SJCRH30 (cell line): ENCODE data around the gene MUC13. TPM values are rescaled to one million over a fixed set of nuclear protein-coding genes. Genes with fewer than 3 reads are reported as not detected.

Experiments used
- DNase-seq, 2 experiments: peaks; one replicate each; pipeline ENCODE4 v3.0.0-alpha.2; 2015 to 2020
- H3K27ac ChIP-seq: fragments of 250-450 bp; sonication (Bioruptor Pico); 2 replicates; pipeline ENCODE4 v1.5.1; 2020; ENCODE audit warnings: mild to moderate bottlenecking, moderate library complexity
- H3K27me3 ChIP-seq: fragments of 250-450 bp; sonication (Bioruptor Pico); 2 replicates; pipeline ENCODE4 v1.5.1; 2020; ENCODE audit warnings: mild to moderate bottlenecking, moderate library complexity
- H3K36me3 ChIP-seq: fragments of 250-450 bp; sonication (Bioruptor Pico); 2 replicates; pipeline ENCODE4 v1.5.1; 2020; ENCODE audit warnings: mild to moderate bottlenecking, moderate library complexity
- H3K4me1 ChIP-seq: fragments of 250-450 bp; sonication (Bioruptor Pico); 2 replicates; pipeline ENCODE4 v1.5.1; 2020; ENCODE audit warnings: mild to moderate bottlenecking, moderate library complexity
- H3K4me3 ChIP-seq: fragments of 250-450 bp; sonication (Bioruptor Pico); 2 replicates; pipeline ENCODE4 v1.5.1; 2020; ENCODE audit warnings: mild to moderate bottlenecking, moderate library complexity
- H3K9me3 ChIP-seq: fragments of 250-450 bp; sonication (Bioruptor Pico); replicated peaks from 2 replicates; pipeline ENCODE4 v1.5.1; 2020; ENCODE audit warnings: mild to moderate bottlenecking, moderate library complexity
- total RNA-seq: library from RNA; depleted of rRNA; stranded (reverse); fragments of >200 nt; shearing (Covaris generic); gene quantifications from 2 replicates; pipeline ENCODE4 v1.2.3, GENCODE V29; 2014; rRNA removed

The MUC13 gene
- total RNA-seq, result not detected in 2 replicates

GRCh38 chr3:124934577-124934976 lies at the start of gene MUC13:
MUC13 (minus strand) TSS chr3:124934751; CDS start chr3:124934712, 39 bp downstream.
- Histone ChIP-seq H3K9me3 (no peaks in the 10 kb centered on the region; the same call in 1 of the 2 replicates), H3K27me3 (0 out of 2 replicates have a peak, but pooled peaks cover 3% of the 10 kb centered on the region), H3K36me3 (no peaks in the 10 kb centered on the region), H3K4me1 (no peaks in the 10 kb centered on the region), H3K4me3 (no peak within 1 kb of the TSS), H3K27ac (no peak within 1 kb of the TSS)
- no peak for DNase-seq

GRCh38 chr3:124982855-124983254 lies 48.3 kb upstream of the MUC13 start:
- Histone ChIP-seq H3K4me1 (peaks cover 12% of the 10 kb centered on the region), H3K9me3 (no peaks in the 10 kb centered on the region), H3K27me3 (no peaks in the 10 kb centered on the region), H3K4me3 (no peak overlapping the region), H3K27ac (no peak overlapping the region), H3K36me3 (peaks cover 30% of the 10 kb centered on the region)
- DNase-seq, result no peak

GRCh38 chr3:124981472-124981871 lies 46.9 kb upstream of the MUC13 start:
- Histone ChIP-seq H3K27ac (no peak overlapping the region), H3K4me3 (no peak overlapping the region), H3K4me1 (peaks cover 12% of the 10 kb centered on the region), H3K27me3 (no peaks in the 10 kb centered on the region), H3K36me3 (peaks cover 40% of the 10 kb centered on the region), H3K9me3 (no peaks in the 10 kb centered on the region)
- peak; percentile 36 to 42 for DNase-seq

GRCh38 chr3:124978627-124979026 lies 44.1 kb upstream of the MUC13 start:
- no peak for DNase-seq
- Histone ChIP-seq H3K27me3 (no peaks in the 10 kb centered on the region), H3K36me3 (peaks cover 40% of the 10 kb centered on the region), H3K27ac (no peak overlapping the region), H3K4me1 (no peaks in the 10 kb centered on the region), H3K4me3 (no peak overlapping the region), H3K9me3 (no peaks in the 10 kb centered on the region)

GRCh38 chr3:124976383-124976782 lies 41.8 kb upstream of the MUC13 start:
- no peak for DNase-seq
- H3K27ac ChIP-seq, result no peak overlapping the region
- H3K9me3 ChIP-seq, result no peaks in the 10 kb centered on the region
- H3K4me1 ChIP-seq, result no peaks in the 10 kb centered on the region
- peaks cover 42% of the 10 kb centered on the region for H3K36me3 ChIP-seq
- no peak overlapping the region for H3K4me3 ChIP-seq
- H3K27me3 ChIP-seq, result no peaks in the 10 kb centered on the region

GRCh38 chr3:124974691-124975090 lies 40.1 kb upstream of the MUC13 start:
- Histone ChIP-seq H3K36me3 (peaks cover 44% of the 10 kb centered on the region), H3K27ac (no peak overlapping the region), H3K4me1 (no peaks in the 10 kb centered on the region)

GRCh38 chr3:124973290-124973689 lies 38.7 kb upstream of the MUC13 start:
- DNase-seq, result no peak
- Histone ChIP-seq H3K27me3 (no peaks in the 10 kb centered on the region), H3K27ac (no peak overlapping the region), H3K4me3 (no peak overlapping the region), H3K9me3 (no peaks in the 10 kb centered on the region), H3K36me3 (peaks cover 44% of the 10 kb centered on the region), H3K4me1 (no peaks in the 10 kb centered on the region)

More at GRCh38 chr3:124974691-124975090, 40.1 kb upstream of the MUC13 start:
- H3K4me3 ChIP-seq, result no peak overlapping the region
- DNase-seq, result no peak
- H3K9me3 ChIP-seq, result no peaks in the 10 kb centered on the region
- H3K27me3 ChIP-seq, result no peaks in the 10 kb centered on the region

- peaks cover 41% of the 10 kb centered on the region for H3K36me3 ChIP-seq
Measured at GRCh38 chr3:124972457-124972856, 37.9 kb upstream of the MUC13 start.

GRCh38 chr3:124969963-124970722 lies 35.6 kb upstream of the MUC13 start:
- no peaks in the 10 kb centered on the region for H3K27me3 ChIP-seq
- H3K36me3 ChIP-seq, result peaks cover 33% of the 10 kb centered on the region

More at GRCh38 chr3:124972457-124972856, 37.9 kb upstream of the MUC13 start:
- H3K27ac ChIP-seq, result no peak overlapping the region
- no peaks in the 10 kb centered on the region for H3K9me3 ChIP-seq
- no peaks in the 10 kb centered on the region for H3K27me3 ChIP-seq
- no peaks in the 10 kb centered on the region for H3K4me1 ChIP-seq
- no peak for DNase-seq
- no peak overlapping the region for H3K4me3 ChIP-seq

GRCh38 chr3:124969190-124969589 lies 34.6 kb upstream of the MUC13 start:
- DNase-seq, result no peak
- peaks cover 3% of the 10 kb centered on the region; the same call in 1 of the 2 replicates for H3K4me1 ChIP-seq
- no peaks in the 10 kb centered on the region for H3K27me3 ChIP-seq
- no peaks in the 10 kb centered on the region for H3K9me3 ChIP-seq
- no peak overlapping the region for H3K27ac ChIP-seq
- H3K36me3 ChIP-seq, result peaks cover 31% of the 10 kb centered on the region
- no peak overlapping the region for H3K4me3 ChIP-seq

More at GRCh38 chr3:124969963-124970722, 35.6 kb upstream of the MUC13 start:
- no peak for DNase-seq
- no peak overlapping the region for H3K4me3 ChIP-seq
- H3K4me1 ChIP-seq, result peaks cover 3% of the 10 kb centered on the region; the same call in 1 of the 2 replicates
- H3K9me3 ChIP-seq, result no peaks in the 10 kb centered on the region
- no peak overlapping the region for H3K27ac ChIP-seq

- no peak for DNase-seq
- peaks cover 3% of the 10 kb centered on the region; the same call in 1 of the 2 replicates for H3K4me1 ChIP-seq
- H3K4me3 ChIP-seq, result no peak overlapping the region
- H3K9me3 ChIP-seq, result no peaks in the 10 kb centered on the region
- H3K27me3 ChIP-seq, result no peaks in the 10 kb centered on the region
- H3K27ac ChIP-seq, result no peak overlapping the region
- peaks cover 20% of the 10 kb centered on the region for H3K36me3 ChIP-seq
Measured at GRCh38 chr3:124967964-124968363, 33.4 kb upstream of the MUC13 start.

- Histone ChIP-seq H3K27ac (no peak overlapping the region), H3K9me3 (no peaks in the 10 kb centered on the region), H3K4me1 (peaks cover 3% of the 10 kb centered on the region; the same call in 1 of the 2 replicates), H3K36me3 (peaks cover 13% of the 10 kb centered on the region), H3K27me3 (no peaks in the 10 kb centered on the region), H3K4me3 (no peak overlapping the region)
- no peak for DNase-seq
Measured at GRCh38 chr3:124966521-124967445, 32.2 kb upstream of the MUC13 start.

GRCh38 chr3:124965413-124965812 lies 30.9 kb upstream of the MUC13 start:
- Histone ChIP-seq H3K27me3 (no peaks in the 10 kb centered on the region), H3K36me3 (peaks cover 13% of the 10 kb centered on the region), H3K4me3 (no peak overlapping the region), H3K4me1 (peaks cover 7% of the 10 kb centered on the region; the same call in 1 of the 2 replicates), H3K9me3 (no peaks in the 10 kb centered on the region), H3K27ac (no peak overlapping the region)
- peak in 1 of 2 experiments; percentile 13 for DNase-seq

- Histone ChIP-seq H3K27ac (no peak overlapping the region), H3K27me3 (no peaks in the 10 kb centered on the region), H3K4me1 (peaks cover 7% of the 10 kb centered on the region; the same call in 1 of the 2 replicates), H3K4me3 (no peak overlapping the region), H3K9me3 (no peaks in the 10 kb centered on the region), H3K36me3 (peaks cover 9% of the 10 kb centered on the region)
- no peak for DNase-seq
Measured at GRCh38 chr3:124964387-124964786, 29.8 kb upstream of the MUC13 start.

- Histone ChIP-seq H3K9me3 (no peaks in the 10 kb centered on the region), H3K27me3 (no peaks in the 10 kb centered on the region), H3K27ac (no peak overlapping the region), H3K4me1 (peaks cover 7% of the 10 kb centered on the region; the same call in 1 of the 2 replicates), H3K4me3 (no peak overlapping the region), H3K36me3 (peaks cover 7% of the 10 kb centered on the region)
- no peak for DNase-seq
Measured at GRCh38 chr3:124963755-124964154, 29.2 kb upstream of the MUC13 start.
